Activated CD4-positive, alpha-beta T cell treated with anti-CD3 and anti-CD28 coated beads, Interleukin-2, amount 10 ng/mL, durations not matched to agents 24 days and 14 days (primary cell): Measurements from ENCODE around the gene PPP1R2B. TPM values are rescaled to one million over a fixed set of nuclear protein-coding genes. Genes with fewer than 3 reads are reported as not detected.
"Not testable (repeated sequence)": the region's sequence is repeated elsewhere in the genome, so short reads cannot be mapped to it uniquely, and the experiment has no call there.

ENCODE experiments used
- DNase-seq: peaks from one replicate; pipeline ENCODE4 v3.0.0; 2022
- H3K27ac Mint-ChIP-seq: one replicate; pipeline ENCODE4 v1.8.0; 2022; ENCODE audit warnings: mild to moderate bottlenecking, mixed read lengths
- H3K27me3 Mint-ChIP-seq: one replicate; pipeline ENCODE4 v1.8.0; 2022; ENCODE audit warnings: mixed read lengths
- H3K36me3 Mint-ChIP-seq: one replicate; pipeline ENCODE4 v1.8.0; 2022; ENCODE audit warnings: low read depth, mild to moderate bottlenecking, mixed read lengths
- H3K4me1 Mint-ChIP-seq: one replicate; pipeline ENCODE4 v1.8.0; 2021; ENCODE audit warnings: mixed read lengths
- H3K4me3 Mint-ChIP-seq: one replicate; pipeline ENCODE4 v1.8.0; 2022; ENCODE audit warnings: mild to moderate bottlenecking, moderate library complexity, mixed read lengths
- H3K9me3 Mint-ChIP-seq: one replicate; pipeline ENCODE4 v1.8.0; 2021; ENCODE audit warnings: mixed read lengths
- intact Hi-C: fragments of 100-400 bp; cut with micrococcal nuclease; formaldehyde crosslinking; loops from one replicate; pipeline ENCODE4 v1.15.1; 2023
- total RNA-seq: library from RNA; stranded (reverse); gene quantifications from 2 replicates; pipeline ENCODE4 v1.2.3, GENCODE V29; 2022

Gene PPP1R2B
- total RNA-seq, 1 donor from 2014 or later, result 0.58 TPM

DNA sequence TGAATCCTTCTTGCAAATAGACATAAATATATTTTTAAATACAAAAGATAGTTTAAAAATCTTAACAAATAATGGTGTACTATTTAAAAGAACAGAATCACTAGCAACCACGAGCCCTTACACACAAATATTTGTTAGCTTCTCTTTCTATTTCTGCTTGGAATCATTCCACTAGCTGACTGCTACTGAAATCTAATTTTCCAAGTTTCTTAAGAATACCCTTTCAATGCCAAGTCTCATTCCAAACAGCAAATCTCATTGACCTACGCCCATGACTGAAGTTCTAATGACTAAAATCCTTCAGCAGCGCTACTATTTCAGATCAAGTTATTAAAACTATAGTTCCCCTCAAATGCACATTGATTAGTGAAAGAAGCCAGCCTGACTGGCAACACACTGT, 13.2 kb upstream of the PPP1R2B start:
- Mint-ChIP-seq H3K36me3 (no peaks in the 10 kb centered on the region), H3K27me3 (no peaks in the 10 kb centered on the region), H3K4me1 (peaks cover 20% of the 10 kb centered on the region), H3K27ac (no peak overlapping the region), H3K4me3 (no peak overlapping the region), H3K9me3 (no peaks in the 10 kb centered on the region)
- intact Hi-C loops, result loop anchor here (5.0 to 10.0 kb wide), 3 partner anchors 100 to 298 kb away; no protein-coding TSS in a partner anchor
- no peak for DNase-seq

GRCh38 chr5:156838961-156839360, 11.1 kb upstream of the PPP1R2B start:
- Mint-ChIP-seq H3K4me1 (peaks cover 17% of the 10 kb centered on the region), H3K27ac (no peak overlapping the region)

DNA sequence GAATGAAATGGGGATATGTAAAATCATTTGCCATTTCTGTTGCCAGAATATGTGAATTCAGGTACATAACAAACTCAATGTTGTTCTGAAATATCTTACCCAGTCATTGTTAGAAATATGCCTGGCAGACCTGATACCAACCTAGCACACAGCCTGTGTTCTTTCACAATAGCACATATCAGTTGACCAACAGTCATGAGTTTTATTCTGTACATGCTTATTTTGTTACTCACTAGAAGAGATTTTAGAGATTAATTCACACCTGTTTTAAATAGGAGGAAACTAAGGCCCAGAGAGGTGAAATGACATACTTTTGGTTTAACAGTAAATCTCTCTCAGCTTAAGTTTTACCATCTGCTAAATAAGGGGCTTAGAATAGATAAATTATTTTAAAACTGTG, 8.4 kb upstream of the PPP1R2B start:
- no peak for DNase-seq
- Mint-ChIP-seq H3K9me3 (peaks cover 10% of the 10 kb centered on the region), H3K27me3 (no peaks in the 10 kb centered on the region), H3K27ac (no peak overlapping the region), H3K4me3 (no peak overlapping the region), H3K36me3 (no peaks in the 10 kb centered on the region), H3K4me1 (peaks cover 5% of the 10 kb centered on the region)
- intact Hi-C loops, result no loop called here

More at GRCh38 chr5:156838961-156839360, 11.1 kb upstream of the PPP1R2B start:
- DNase-seq, result peak; percentile 48
- H3K9me3 Mint-ChIP-seq, result peaks cover 3% of the 10 kb centered on the region
- H3K4me3 Mint-ChIP-seq, result no peak overlapping the region
- intact Hi-C loops, result loop anchor here (5.0 to 10.0 kb wide), 3 partner anchors 98 to 296 kb away; no protein-coding TSS in a partner anchor
- no peaks in the 10 kb centered on the region for H3K36me3 Mint-ChIP-seq
- no peaks in the 10 kb centered on the region for H3K27me3 Mint-ChIP-seq

DNA sequence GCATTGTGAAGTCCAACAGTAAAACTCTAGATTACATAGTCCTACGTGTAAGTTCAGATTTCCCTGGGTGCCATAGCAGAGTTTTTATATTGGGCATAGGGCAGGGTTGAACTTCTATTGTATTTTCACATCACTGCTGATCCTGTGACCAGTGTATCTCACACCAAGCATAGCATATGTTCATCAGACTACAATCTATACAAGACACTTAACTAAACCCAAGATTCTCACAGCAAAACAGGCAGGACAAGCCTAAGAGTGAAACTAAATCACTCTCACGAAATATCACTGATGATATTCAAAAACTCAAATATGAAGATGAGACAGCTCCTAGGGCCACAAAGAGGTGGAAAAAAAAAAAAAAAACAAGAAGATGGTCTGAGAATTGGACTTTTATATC, 3.2 kb upstream of the PPP1R2B start:
- DNase-seq, result no peak
- Mint-ChIP-seq H3K9me3 (peaks cover 33% of the 10 kb centered on the region), H3K4me3 (no peak overlapping the region), H3K4me1 (peaks cover 14% of the 10 kb centered on the region), H3K27ac (no peak overlapping the region), H3K36me3 (peaks cover 15% of the 10 kb centered on the region), H3K27me3 (peaks cover 15% of the 10 kb centered on the region)
- intact Hi-C loops, result no loop called here

DNA sequence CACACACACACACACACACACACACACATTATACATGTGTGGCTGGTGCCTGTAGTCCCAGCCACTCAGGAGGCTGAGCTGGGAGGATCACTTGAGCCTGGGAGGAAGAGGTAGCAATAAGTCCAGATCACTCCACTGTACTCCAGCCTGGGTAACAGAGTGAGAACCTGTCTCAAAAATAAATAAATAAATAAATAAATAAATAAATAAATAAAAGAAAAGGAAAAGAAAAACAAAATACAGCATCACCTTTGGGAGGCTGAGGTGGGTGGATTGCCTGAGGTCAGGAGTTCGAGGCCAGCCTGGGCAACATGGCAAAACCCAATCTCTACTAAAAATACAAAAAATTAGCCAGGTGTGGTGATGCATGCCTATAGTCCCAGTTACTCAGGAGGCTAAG, 1.6 kb upstream of the PPP1R2B start:
- Mint-ChIP-seq H3K4me1 (peaks cover 12% of the 10 kb centered on the region), H3K36me3 (peaks cover 15% of the 10 kb centered on the region), H3K27me3 (peaks cover 18% of the 10 kb centered on the region), H3K9me3 (peaks cover 34% of the 10 kb centered on the region)
- intact Hi-C loops, DNase-seq, H3K4me3 Mint-ChIP-seq, H3K27ac Mint-ChIP-seq: not testable (repeated sequence)

- H3K4me1 Mint-ChIP-seq, result peaks cover 10% of the 10 kb centered on the region
- H3K9me3 Mint-ChIP-seq, result peaks cover 42% of the 10 kb centered on the region
- intact Hi-C loops, result no loop called here
- H3K36me3 Mint-ChIP-seq, result peaks cover 26% of the 10 kb centered on the region
- peaks cover 19% of the 10 kb centered on the region for H3K27me3 Mint-ChIP-seq
- no peak for DNase-seq
- no peak overlapping the region for H3K4me3 Mint-ChIP-seq
- no peak overlapping the region for H3K27ac Mint-ChIP-seq
These were observed 1.8 kb downstream of the PPP1R2B start for GRCh38 chr5:156851880-156852279.

DNA sequence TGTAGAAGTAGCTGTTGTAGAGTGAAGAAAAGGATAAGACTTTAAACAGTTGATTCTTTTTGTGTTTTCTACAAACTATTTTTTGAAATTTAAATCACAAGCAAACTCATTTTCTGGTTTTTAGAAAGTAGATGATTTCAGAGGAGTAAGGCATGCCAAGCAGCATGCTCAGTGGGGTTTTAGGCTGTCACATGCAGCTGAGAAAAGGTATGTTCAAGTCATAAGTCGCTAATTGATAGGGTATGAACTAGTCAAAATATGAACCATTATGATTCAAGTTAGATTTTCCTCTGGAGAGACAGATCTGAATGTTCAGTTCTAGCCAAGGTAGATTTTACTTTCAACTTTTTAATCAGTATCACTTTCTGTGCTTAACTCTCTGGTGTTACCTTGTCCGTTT, 3.0 kb downstream of the PPP1R2B start:
- H3K4me1 Mint-ChIP-seq, intact Hi-C loops, H3K4me3 Mint-ChIP-seq, H3K27ac Mint-ChIP-seq, DNase-seq: not testable (repeated sequence)
- H3K36me3 Mint-ChIP-seq, result peaks cover 26% of the 10 kb centered on the region
- H3K9me3 Mint-ChIP-seq, result peaks cover 43% of the 10 kb centered on the region
- H3K27me3 Mint-ChIP-seq, result peaks cover 19% of the 10 kb centered on the region

GRCh38 chr5:156865427-156865826, 15.3 kb downstream of the PPP1R2B start:
- Mint-ChIP-seq H3K4me3 (no peak overlapping the region), H3K27me3 (no peaks in the 10 kb centered on the region), H3K27ac (no peak overlapping the region), H3K36me3 (peaks cover 11% of the 10 kb centered on the region), H3K9me3 (peaks cover 23% of the 10 kb centered on the region), H3K4me1 (peaks cover 32% of the 10 kb centered on the region)
- intact Hi-C loops, result no loop called here
- peak; percentile 57 for DNase-seq

DNA sequence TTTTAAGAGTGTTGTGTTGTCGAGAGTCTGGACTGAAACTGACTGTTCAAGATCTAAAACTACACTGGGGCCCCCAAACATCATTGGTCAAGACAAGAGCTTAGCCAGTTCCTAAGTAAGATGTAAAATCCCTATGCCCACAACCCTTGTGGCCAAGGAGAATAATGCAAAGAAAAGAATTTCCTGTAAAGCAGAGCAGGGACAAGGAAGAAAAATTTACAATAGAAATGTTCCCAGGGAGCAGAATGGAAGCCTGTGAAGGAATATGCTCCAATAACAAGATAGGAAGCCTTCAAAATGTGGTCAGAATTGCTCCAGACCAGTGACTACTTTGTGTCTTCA, 20.4 kb downstream of the PPP1R2B start:
- Mint-ChIP-seq H3K4me3 (no peak overlapping the region), H3K9me3 (peaks cover 45% of the 10 kb centered on the region)

DNA sequence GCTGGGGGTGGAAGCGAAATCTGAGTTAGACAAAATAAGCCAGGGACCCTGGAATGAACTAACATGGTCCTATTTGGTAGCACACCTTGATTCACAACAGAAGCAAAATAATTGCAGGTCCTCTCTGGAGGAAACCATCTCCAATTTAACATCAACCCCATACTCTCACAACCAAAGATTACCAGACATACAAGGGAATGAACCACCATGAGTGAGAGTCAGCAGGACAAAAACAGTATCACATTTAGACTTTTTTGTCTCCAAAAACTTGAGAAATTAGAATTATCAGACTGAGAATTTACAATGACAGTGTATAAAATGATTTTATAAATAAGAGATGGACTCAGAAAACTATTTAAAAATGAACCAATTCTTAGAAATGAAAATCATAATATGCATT, 21.1 kb downstream of the PPP1R2B start:
- DNase-seq, result peak; percentile 53
- Mint-ChIP-seq H3K4me3 (no peak overlapping the region), H3K27me3 (no peaks in the 10 kb centered on the region), H3K4me1 (peaks cover 15% of the 10 kb centered on the region), H3K27ac (no peak overlapping the region), H3K9me3 (peaks cover 45% of the 10 kb centered on the region), H3K36me3 (peaks cover 24% of the 10 kb centered on the region)
- intact Hi-C loops, result no loop called here

More for the DNA sequence above, 20.4 kb downstream of the PPP1R2B start:
- intact Hi-C loops, result no loop called here
- no peak for DNase-seq
- peaks cover 24% of the 10 kb centered on the region for H3K36me3 Mint-ChIP-seq
- H3K4me1 Mint-ChIP-seq, result peaks cover 15% of the 10 kb centered on the region
- no peak overlapping the region for H3K27ac Mint-ChIP-seq
- H3K27me3 Mint-ChIP-seq, result no peaks in the 10 kb centered on the region

GRCh38 chr5:156879665-156880285, 29.7 kb downstream of the PPP1R2B start:
- peaks cover 1% of the 10 kb centered on the region for H3K27me3 Mint-ChIP-seq
- H3K36me3 Mint-ChIP-seq, result peaks cover 4% of the 10 kb centered on the region
- H3K27ac Mint-ChIP-seq, result no peak overlapping the region
- H3K9me3 Mint-ChIP-seq, result peaks cover 20% of the 10 kb centered on the region
- H3K4me1 Mint-ChIP-seq, result no peaks in the 10 kb centered on the region
- no peak overlapping the region for H3K4me3 Mint-ChIP-seq
- DNase-seq, result no peak
- intact Hi-C loops, result no loop called here

- Mint-ChIP-seq H3K27ac (no peak overlapping the region), H3K9me3 (peaks cover 17% of the 10 kb centered on the region), H3K4me3 (no peak overlapping the region), H3K27me3 (peaks cover 1% of the 10 kb centered on the region), H3K36me3 (peaks cover 5% of the 10 kb centered on the region), H3K4me1 (peaks cover 1% of the 10 kb centered on the region)
- no peak for DNase-seq
- intact Hi-C loops, result no loop called here
These were observed 33.3 kb downstream of the PPP1R2B start for GRCh38 chr5:156883316-156883875.

DNA sequence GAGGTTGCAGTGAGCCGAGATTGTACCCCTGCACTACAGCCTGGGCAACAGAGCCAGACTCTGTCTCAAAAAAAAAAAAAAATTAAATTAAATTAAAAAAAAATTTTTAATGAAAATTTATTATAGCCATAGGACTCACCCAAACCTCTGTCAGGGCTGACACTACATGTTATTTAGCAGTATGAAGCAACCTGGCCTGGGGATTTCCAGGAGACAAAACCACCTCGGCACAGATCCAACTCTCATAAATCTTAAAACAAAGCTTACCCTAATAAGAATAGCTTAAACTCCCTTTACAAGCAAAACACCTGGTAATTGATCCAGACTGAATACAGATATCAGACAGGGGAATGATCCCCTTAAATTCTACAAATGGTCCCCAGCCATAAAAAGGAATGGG, 38.4 kb downstream of the PPP1R2B start:
- Mint-ChIP-seq H3K9me3 (peaks cover under 1% of the 10 kb centered on the region), H3K27ac (peak overlapping the region; percentile 42), H3K36me3 (peaks cover 2% of the 10 kb centered on the region), H3K27me3 (no peaks in the 10 kb centered on the region), H3K4me1 (peaks cover 36% of the 10 kb centered on the region), H3K4me3 (no peak overlapping the region)
- no peak for DNase-seq
- intact Hi-C loops, result no loop called here

- Mint-ChIP-seq H3K4me1 (peaks cover 42% of the 10 kb centered on the region), H3K9me3 (peaks cover 10% of the 10 kb centered on the region), H3K27ac (peak overlapping the region; percentile 88), H3K27me3 (no peaks in the 10 kb centered on the region), H3K4me3 (peak overlapping the region; percentile 4), H3K36me3 (peaks cover 8% of the 10 kb centered on the region)
- intact Hi-C loops, result loop anchor here (1.0 to 2.0 kb wide), 3 partner anchors 21 to 133 kb away; no protein-coding TSS in a partner anchor
- DNase-seq, result no peak
These were observed 42.1 kb downstream of the PPP1R2B start for GRCh38 chr5:156892223-156892622.
